Measurements from ENCODE around the gene ARHGEF4.

Gene ARHGEF4

DNA sequence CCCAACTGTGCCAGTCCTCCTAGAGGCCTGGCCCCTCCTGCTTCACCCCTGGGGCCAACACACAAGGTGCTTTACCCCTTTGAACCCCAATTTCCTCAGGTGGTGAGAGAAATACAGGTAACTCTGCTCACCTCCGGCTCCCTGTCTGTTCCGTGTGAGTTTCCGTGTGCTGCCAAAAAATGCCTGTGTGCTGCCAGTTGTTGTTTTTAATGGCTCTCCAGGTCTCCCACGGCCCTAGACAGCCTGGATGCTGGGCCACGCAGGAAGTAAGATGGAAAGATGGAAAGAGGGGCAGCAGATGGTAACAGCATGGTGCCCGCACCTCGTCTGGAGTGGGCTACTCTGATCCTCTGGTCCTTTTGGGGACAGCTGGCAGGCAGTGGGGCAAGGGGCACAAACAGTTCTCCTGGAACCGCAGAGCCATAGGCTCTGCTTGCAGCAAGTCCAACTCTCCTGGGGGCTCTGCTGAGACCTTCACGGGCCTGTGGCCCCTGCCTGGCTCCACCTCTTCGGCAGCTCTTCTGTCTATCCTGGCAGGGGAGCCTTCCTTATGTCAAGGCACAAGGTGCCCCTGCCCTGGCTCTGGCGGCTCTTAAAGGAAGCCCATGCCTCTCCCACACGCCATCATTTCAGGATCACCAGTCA is 4.3 kb upstream of the ARHGEF4 start:
- H3K4me3 ChIP-seq (replicated peaks; ENCODE audit: low read depth, low read length), result no peak overlapping the region
- no peak for DNase-seq (ENCODE audit: low read depth)
- TF ChIP-seq, protein P1, sequence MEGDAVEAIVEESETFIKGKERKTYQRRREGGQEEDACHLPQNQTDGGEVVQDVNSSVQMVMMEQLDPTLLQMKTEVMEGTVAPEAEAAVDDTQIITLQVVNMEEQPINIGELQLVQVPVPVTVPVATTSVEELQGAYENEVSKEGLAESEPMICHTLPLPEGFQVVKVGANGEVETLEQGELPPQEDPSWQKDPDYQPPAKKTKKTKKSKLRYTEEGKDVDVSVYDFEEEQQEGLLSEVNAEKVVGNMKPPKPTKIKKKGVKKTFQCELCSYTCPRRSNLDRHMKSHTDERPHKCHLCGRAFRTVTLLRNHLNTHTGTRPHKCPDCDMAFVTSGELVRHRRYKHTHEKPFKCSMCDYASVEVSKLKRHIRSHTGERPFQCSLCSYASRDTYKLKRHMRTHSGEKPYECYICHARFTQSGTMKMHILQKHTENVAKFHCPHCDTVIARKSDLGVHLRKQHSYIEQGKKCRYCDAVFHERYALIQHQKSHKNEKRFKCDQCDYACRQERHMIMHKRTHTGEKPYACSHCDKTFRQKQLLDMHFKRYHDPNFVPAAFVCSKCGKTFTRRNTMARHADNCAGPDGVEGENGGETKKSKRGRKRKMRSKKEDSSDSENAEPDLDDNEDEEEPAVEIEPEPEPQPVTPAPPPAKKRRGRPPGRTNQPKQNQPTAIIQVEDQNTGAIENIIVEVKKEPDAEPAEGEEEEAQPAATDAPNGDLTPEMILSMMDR (IDR thresholded peaks at IDR 0.05; ENCODE audit: low read length, missing control alignments), result no peak

DNA sequence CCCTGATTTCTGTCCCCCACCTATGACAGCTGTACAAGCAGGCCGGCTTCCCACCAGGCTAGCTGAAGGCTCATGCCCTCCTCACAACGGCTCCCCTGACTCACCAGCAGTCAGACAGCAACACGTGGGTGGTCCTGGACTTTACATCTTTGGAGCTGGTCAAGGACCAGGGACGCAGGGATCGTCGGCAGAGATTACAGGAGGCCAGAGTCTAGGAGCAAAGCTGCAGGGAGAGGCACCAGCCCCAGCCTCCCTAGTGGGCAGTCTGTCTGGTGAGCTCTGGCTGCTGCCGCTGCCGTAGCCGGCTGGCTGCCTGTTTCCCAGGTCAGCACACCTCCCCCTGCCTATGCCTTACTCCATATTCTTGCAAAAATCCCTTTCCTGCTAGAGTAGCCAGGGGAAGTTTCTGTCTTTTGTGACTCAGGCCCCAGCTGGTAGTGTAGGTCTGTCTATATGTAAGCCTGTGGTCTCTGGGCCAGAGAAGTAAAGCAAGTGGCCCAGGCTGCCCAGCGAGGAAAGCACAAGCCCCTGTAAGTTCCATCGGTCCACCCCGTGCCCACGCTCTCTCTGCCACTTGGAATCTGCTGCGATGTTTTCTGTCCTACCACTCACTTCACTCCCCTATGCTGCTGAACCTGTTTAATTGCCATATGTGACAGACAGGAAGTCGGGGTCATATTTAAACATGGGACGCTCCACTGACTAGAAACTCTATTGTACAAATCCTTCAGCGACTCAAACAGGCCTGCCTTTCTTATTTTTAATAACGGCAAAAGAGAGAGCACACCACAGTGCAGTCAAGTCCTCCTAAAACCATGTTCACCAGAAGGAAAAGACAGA is 2.4 kb upstream of the ARHGEF4 start:
- no peak overlapping the region for H3K4me3 ChIP-seq (replicated peaks; ENCODE audit: low read depth, low read length)
- TF ChIP-seq, protein P1 (IDR thresholded peaks at IDR 0.05; ENCODE audit: low read length, missing control alignments), result no peak
- peak; percentile 50 for DNase-seq (ENCODE audit: low read depth)

DNA sequence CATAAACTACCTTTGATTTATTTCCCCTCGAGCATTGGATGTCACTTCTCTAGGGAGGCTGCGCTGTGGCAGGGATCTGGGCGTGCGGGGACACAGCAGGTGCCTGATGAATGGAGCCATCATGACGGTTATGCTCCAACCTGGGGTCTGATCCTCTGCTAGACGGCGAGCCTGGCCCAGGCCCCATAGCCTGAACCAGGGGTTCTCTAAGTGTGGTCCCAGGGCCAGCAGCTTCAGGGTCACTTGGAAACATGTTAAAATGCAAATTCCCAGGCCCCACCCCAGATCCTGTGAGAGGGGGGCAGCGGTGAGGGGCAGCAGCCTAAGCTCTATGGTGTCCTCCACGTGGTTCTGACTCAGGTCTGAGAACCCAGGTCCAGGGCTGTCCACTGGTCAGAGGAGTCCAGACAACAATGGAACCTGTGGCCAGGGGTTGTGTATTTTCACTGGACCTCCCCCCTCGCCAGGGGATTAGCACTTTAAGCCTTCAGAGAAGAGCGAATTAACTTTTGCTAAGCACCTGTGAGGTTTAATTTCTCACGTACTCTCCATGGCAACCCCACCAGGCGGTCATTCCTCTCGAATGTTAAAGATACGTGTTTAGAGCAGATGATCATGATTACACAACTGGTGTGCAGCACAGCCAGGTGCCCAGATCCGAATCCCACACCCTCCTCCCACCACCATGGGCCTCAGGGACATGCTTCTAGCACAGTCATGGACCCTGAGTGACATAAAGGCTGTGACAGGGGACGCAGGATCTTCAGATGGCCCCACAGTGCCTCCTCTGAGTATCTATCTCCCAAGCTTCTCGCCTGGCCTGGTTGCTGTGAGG is 1.6 kb upstream of the ARHGEF4 start:
- no peak for DNase-seq (ENCODE audit: low read depth)
- TF ChIP-seq, protein P1 (IDR thresholded peaks at IDR 0.05; ENCODE audit: low read length, missing control alignments), result no peak

DNA sequence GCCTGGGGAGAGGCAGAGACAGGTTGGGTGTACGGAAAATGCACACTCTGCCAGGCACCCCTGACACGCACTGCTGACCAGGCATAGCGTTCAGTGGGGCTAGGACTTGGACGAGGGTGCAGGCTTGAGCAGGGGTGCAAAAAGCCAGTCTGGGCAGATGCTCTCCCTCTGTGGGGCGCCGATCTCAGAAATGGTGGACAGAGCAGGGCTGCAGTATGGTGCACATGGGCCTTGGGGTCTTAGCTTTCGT is 1.0 kb upstream of the ARHGEF4 start:
- DNase-seq (ENCODE audit: low read depth), result no peak
- H3K4me3 ChIP-seq (replicated peaks; ENCODE audit: low read depth, low read length), result no peak overlapping the region
- TF ChIP-seq, protein P1 (IDR thresholded peaks at IDR 0.05; ENCODE audit: low read length, missing control alignments), result no peak

More for the DNA sequence above, 1.6 kb upstream of the ARHGEF4 start:
- H3K4me3 ChIP-seq (replicated peaks; ENCODE audit: low read depth, low read length), result no peak overlapping the region

DNA sequence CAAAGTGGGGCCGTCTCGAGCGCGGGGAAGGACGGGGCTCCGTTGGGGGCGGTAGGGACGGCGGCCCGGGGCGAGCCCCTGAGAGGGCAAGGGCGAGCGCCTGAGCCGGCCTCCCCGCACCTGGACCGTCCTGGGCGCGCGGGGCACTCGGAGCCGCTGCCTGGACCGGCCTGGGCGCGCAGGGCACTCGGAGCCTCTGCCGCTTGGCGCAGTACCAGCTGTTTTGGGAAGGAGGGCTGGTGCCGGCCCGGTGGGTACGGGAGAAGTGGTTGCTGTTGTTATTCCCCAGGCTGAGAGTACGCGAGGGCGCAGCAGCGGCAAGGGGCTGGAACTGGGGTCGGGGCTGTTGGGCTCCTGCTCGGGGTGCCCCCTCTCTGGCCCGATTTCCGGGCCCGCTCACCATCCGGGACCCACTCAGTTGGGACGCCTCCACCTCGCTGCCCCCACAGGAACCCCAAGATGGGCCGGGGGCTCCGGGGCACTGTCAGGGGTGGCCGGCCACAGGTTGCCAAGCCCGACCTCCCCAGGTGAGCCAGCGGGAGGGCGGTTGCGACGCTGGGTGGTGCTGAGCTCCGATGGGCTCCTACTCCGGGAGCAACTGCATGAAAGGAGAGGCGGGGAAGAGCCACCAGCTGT is 579 bp downstream of the ARHGEF4 start:
- peak overlapping the region; percentile 12 for H3K4me3 ChIP-seq (replicated peaks; ENCODE audit: low read depth, low read length)
- no peak for DNase-seq (ENCODE audit: low read depth)
- TF ChIP-seq, protein P1 (IDR thresholded peaks at IDR 0.05; ENCODE audit: low read length, missing control alignments), result no peak

DNA sequence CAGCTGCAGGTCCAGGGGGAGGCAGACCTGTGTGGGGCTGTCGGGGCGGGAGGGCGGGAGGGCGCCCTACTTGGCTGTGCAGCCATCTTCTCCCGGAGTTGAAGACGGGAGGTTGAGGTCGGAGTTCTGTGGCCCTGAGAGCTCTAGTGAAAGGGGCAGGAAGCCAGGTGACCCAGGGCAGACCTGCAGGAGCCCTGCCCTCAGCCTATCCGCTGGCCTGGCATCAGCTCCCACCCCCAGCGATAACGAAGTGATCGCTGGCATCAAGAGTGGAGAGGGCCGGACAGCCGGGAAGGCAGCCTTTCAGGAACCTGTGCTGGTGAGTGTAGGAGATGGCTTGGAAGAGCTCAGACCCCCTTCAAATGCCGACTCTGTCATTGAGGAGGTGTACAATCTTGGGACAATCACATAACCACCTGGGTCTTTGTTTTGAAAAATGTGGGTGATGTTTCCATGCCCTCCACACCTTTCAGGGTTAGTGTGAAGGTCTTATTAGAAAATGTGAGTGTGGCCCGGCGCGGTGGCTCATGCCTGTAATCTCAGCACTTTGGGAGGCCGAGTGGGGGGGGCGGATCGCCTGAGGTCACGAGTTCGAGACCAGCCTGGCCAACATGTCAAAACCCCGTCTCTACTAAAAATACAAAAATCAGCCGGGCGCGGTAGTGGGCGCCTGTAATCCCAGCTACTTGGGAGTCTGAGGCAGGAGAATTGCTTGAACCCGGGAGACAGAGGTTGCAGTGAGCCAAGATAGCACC is 1.3 kb downstream of the ARHGEF4 start:
- no peak overlapping the region for H3K4me3 ChIP-seq (replicated peaks; ENCODE audit: low read depth, low read length)
- TF ChIP-seq, protein P1 (IDR thresholded peaks at IDR 0.05; ENCODE audit: low read length, missing control alignments), result no peak
- DNase-seq (ENCODE audit: low read depth), result no peak

Data from fibroblast of pulmonary artery (primary cell).